Fibroblast of villous mesenchyme (primary cell): ENCODE results near the gene DBP. TPM values are rescaled to one million over a fixed set of nuclear protein-coding genes. Genes with fewer than 3 reads are reported as not detected.

Source experiments
- DNase-seq: peaks from one replicate; pipeline ENCODE4 v3.0.0-alpha.2; 2010; ENCODE audit warnings: low read depth
- H3K4me3 ChIP-seq: 2 replicates; pipeline ENCODE4 v1.5.1; 2011; ENCODE audit warnings: low read depth, mild to moderate bottlenecking, low read length
- total RNA-seq: library from RNA; depleted of rRNA; stranded (reverse); fragments of >200 nt; gene quantifications from 2 replicates; pipeline ENCODE4 v1.2.3, GENCODE V29; 2012
- TF ChIP-seq, protein P1 (sequence below): IDR thresholded peaks from 2 replicates; pipeline ENCODE4 v1.5.1; 2012; ENCODE audit warnings: low read depth, mild to moderate bottlenecking, low read length; ENCODE audit not compliant: insufficient read depth

Gene DBP
- total RNA-seq, 1 donor = 6.9 TPM

DNA sequence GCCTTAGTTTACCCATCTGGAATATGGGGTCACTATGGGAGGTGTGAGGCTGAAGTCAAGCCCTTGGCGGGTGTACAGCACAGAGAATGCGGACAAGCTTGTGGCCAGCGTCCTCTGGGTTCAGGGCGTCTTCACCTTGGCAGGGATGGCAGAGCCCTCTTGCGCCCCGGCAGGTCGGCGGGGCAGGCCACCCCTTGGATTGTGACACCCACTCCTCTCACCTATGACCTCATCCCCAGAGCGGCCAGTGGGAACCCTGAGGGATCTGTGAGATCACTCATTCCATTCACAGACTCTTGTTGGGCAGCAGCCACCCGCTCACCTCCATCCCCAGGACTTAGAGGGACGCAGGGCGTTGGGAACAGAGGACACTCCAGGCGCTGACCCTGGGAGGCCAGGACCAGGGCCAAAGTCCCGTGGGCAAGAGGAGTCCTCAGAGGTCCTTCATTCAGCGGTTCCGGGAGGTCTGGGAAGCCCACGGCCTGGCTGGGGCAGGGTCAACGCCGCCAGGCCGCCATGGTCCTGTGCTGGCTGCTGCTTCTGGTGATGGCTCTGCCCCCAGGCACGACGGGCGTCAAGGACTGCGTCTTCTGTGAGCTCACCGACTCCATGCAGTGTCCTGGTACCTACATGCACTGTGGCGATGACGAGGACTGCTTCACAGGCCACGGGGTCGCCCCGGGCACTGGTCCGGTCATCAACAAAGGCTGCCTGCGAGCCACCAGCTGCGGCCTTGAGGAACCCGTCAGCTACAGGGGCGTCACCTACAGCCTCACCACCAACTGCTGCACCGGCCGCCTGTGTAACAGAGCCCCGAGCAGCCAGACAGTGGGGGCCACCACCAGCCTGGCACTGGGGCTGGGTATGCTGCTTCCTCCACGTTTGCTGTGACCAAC, 30.5 kb downstream of the DBP start, which contains the start of gene SPACA4:
Gene SPACA4, plus strand, starts transcription at position 280 of the 896 bp plus-strand sequence. Its CDS starts 237 bp downstream, at position 517.
- TF ChIP-seq, protein P1, sequence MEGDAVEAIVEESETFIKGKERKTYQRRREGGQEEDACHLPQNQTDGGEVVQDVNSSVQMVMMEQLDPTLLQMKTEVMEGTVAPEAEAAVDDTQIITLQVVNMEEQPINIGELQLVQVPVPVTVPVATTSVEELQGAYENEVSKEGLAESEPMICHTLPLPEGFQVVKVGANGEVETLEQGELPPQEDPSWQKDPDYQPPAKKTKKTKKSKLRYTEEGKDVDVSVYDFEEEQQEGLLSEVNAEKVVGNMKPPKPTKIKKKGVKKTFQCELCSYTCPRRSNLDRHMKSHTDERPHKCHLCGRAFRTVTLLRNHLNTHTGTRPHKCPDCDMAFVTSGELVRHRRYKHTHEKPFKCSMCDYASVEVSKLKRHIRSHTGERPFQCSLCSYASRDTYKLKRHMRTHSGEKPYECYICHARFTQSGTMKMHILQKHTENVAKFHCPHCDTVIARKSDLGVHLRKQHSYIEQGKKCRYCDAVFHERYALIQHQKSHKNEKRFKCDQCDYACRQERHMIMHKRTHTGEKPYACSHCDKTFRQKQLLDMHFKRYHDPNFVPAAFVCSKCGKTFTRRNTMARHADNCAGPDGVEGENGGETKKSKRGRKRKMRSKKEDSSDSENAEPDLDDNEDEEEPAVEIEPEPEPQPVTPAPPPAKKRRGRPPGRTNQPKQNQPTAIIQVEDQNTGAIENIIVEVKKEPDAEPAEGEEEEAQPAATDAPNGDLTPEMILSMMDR = no peak
- no peak within 1 kb of the TSS for H3K4me3 ChIP-seq
- DNase-seq = no peak

DNA sequence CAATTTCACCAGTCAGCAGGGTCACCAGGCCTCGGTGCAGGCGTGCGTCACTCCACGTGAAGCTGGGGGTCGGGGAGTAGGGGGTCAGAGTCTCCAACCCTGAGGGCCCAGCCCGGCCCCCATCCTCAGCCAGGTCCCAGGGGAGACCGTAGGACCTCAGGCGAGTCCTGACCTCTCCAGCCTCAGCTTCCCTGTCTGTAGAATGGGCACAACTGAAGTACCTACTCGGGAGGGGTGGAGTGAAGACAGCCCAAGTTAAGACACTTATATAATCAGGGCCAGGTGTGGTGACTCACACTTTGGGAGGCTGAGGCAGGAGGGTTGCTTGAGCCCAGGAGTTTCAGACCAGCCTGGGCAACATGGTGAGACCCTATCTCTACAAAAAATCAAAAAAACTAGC, 33.3 kb downstream of the DBP start:
- no peak for DNase-seq
- TF ChIP-seq, protein P1 = no peak
- H3K4me3 ChIP-seq = no peak overlapping the region

DNA sequence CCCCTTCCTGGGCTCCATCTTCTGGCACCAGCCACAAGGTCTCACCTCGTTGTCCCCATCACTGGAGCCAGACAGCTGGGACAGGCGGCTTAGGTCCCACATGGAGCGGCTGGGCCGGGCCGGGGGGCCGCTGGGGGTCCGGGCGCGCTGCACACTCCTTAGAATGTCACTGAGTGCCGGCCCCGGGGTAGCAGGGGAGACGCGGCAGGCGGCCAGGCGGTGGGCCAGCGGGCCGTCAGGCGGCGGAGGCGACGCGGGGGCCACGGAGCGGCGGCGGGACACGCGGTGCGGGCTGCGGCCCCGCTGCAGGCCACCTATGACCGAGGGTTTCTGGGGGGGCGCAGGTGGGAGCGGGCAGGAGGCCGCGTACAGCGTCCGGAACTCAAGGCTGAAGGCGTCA, 33.7 kb downstream of the DBP start:
- H3K4me3 ChIP-seq = no peak overlapping the region
- no peak for DNase-seq
- TF ChIP-seq, protein P1 = no peak

DNA sequence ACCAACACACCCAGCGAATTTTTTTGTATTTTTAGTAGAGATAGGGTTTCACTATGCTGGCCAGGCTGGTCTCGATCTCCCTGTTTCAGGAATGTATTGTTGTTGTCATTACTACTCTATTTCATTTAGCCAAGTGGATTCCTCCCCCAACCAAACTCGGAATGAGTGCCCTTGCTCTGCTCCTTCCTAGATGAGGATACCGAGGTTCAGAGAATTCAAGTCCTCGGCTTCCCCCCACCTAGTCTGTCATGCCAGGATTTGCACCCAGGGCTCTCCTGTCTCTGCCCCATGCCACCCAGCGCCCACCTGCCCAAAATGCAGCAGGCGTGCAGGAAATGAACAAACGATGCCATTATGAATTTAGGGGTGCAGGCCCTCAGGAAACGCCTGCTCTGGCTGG, 34.2 kb downstream of the DBP start:
- no peak overlapping the region for H3K4me3 ChIP-seq
- no peak for DNase-seq
- TF ChIP-seq, protein P1 = no peak

DNA sequence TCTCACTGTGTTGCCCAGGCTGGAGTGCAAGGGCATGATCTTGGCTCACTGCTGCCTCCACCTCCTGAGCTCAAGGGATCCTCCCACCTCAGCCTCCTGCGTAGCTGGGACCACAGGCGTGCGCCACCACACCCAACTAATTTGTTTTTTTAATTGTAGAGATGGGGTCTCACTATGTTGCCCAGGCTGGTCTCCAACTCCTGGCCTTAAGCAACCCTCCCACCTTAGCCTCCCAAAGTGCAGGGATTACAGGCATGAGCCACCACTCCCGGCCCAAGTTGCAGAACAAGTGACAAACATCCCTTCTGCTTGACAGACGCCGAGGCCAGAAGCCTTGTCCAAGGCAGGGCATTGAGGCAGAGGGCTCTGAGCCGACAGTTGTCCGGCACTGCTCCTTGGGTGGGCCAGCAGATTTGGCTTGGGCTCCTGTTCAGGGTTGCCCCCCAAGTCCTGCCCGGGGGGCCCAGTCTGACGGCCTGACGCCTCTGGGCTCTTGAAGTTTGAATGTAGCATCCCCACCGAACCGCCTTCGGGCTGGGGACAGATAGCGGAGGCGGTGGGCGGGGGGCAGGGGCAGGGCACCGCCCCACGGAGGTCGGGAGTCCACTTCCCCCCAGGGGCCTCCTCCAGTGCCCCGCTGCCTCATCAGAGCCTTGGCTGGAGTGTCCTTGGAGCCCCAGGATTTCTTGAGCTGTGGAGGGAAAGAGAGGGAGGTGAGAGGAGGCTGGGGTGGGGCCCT, 36.3 kb downstream of the DBP start:
- no peak for DNase-seq
- H3K4me3 ChIP-seq = no peak overlapping the region
- TF ChIP-seq, protein P1 = no peak

DNA sequence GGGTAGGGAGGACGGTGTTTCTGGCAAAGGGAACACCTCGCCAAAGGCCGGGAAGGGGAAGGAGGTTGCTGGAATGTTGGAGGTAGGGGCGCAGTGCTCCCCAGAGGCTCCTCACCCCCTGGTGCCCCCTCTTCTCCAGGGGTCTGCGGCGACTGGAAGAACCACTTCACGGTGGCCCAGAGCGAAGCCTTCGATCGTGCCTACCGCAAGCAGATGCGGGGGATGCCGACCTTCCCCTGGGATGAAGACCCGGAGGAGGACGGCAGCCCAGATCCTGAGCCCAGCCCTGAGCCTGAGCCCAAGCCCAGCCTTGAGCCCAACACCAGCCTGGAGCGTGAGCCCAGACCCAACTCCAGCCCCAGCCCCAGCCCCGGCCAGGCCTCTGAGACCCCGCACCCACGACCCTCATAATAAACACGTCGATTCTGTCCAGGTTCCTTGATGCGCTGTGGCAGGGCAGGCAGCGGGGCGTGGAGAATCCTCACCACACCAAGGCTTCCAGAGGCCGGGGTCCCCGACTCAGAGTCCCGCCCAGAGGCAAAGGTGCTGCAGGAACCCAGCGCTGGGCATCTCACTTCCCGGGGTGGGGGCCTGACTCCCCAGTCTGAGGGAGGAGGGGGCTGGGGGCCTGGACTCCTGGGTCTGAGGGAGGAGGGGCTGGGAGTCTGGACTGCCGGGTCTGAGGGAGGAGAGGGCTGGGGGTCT, 38.0 kb downstream of the DBP start:
- DNase-seq = no peak
- TF ChIP-seq, protein P1 = no peak
- H3K4me3 ChIP-seq = no peak overlapping the region
